GM12878 (cell line): ENCODE measurements around the gene LDLRAD4.

Experiments used
- EP300 ChIP-seq, 2 experiments: fragments of 150-350 bp in 1 of 2; IDR thresholded peaks; 2 replicates each; pipeline ENCODE4 v1.6.1; 2011 to 2012; ENCODE audit warnings: low read depth in 2 of 2, low read length in 2 of 2, borderline replicate concordance in 1 of 2, improper control_type of control experiment in 1 of 2, inconsistent platforms in 1 of 2; ENCODE audit not compliant: control insufficient read depth in 1 of 2
- GABPA ChIP-seq: IDR thresholded peaks from 2 replicates; pipeline ENCODE4 v1.6.1; 2014; ENCODE audit warnings: antibody characterized with exemption, low read depth, mild to moderate bottlenecking, inconsistent platforms
- HDAC6 ChIP-seq: fragments of 200-600 bp; sonication (generic); IDR thresholded peaks from one replicate; pipeline ENCODE4 v1.8.0; 2017; ENCODE audit warnings: antibody characterized with exemption; ENCODE audit not compliant: unreplicated experiment
- POLR2AphosphoS5 ChIP-seq: IDR thresholded peaks from 2 replicates; pipeline ENCODE4 v1.6.1; 2011; ENCODE audit warnings: mild to moderate bottlenecking, low read length, inconsistent platforms
- SMAD1 ChIP-seq: fragments of 450-650 bp; IDR thresholded peaks from 2 replicates; pipeline ENCODE4 v1.6.1; 2018; ENCODE audit warnings: mild to moderate bottlenecking, low read depth; ENCODE audit not compliant: partially characterized antibody

DNA sequence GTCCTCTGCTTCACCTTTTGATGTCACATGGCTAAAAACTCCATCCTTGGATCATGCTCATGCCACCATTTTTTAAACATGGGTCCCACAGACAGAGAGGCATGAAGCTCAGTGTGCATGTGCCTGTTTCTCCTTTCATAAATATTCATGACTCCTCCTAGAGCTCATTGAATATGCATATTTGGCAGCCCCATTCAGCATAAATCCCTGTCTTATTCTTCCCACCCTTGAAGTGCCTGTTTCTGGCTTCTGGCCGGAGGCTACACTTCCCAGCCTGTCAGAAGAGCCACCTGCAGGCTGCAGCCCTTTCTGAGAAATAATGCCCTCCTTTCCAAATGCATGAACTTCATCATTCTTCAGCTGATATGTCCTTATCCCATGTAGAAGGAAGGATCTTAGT is 109.7 kb downstream of the LDLRAD4 start:
- TF ChIP-seq SMAD1, result no peak
- TF ChIP-seq POLR2AphosphoS5, result no peak
- TF ChIP-seq HDAC6, result no peak
- no peak for TF ChIP-seq EP300 (IDR thresholded peaks at IDR 0.05; ENCODE audit: borderline replicate concordance in 1 of 2, control insufficient read depth in 1 of 2, low read depth in 2 of 2, low read length in 2 of 2)
- no peak for TF ChIP-seq GABPA
